HEK293T (cell line): ENCODE measurements around the gene CLDN15.

ENCODE experiments used
- ARNT ChIP-seq: fragments of 450-650 bp; IDR thresholded peaks from 2 replicates; pipeline ENCODE4 v1.6.1; 2017; ENCODE audit warnings: mild to moderate bottlenecking
- BHLHE40 ChIP-seq: fragments of 450-650 bp; IDR thresholded peaks from 2 replicates; pipeline ENCODE4 v1.6.1; 2016; ENCODE audit warnings: mild to moderate bottlenecking, moderate library complexity, borderline replicate concordance
- CTBP1 ChIP-seq: fragments of 450-650 bp; IDR thresholded peaks from 2 replicates; pipeline ENCODE4 v1.6.1; 2016; ENCODE audit warnings: borderline replicate concordance
- FOXA1 ChIP-seq: fragments of 450-650 bp; IDR thresholded peaks from 2 replicates; pipeline ENCODE4 v1.6.1; 2016; ENCODE audit warnings: mild to moderate bottlenecking
- FOXK2 ChIP-seq: fragments of 450-650 bp; IDR thresholded peaks from 2 replicates; pipeline ENCODE4 v1.6.1; 2016; ENCODE audit warnings: mild to moderate bottlenecking
- FOXM1 ChIP-seq: fragments of 450-650 bp; IDR thresholded peaks from 2 replicates; pipeline ENCODE4 v1.6.1; 2017; ENCODE audit warnings: mild to moderate bottlenecking, borderline replicate concordance
- HDGF ChIP-seq: fragments of 450-650 bp; IDR thresholded peaks from 2 replicates; pipeline ENCODE4 v1.6.1; 2017; ENCODE audit warnings: antibody characterized with exemption, borderline replicate concordance
- LEF1 ChIP-seq: fragments of 450-650 bp; IDR thresholded peaks from 2 replicates; pipeline ENCODE4 v1.6.1; 2017; ENCODE audit warnings: mild to moderate bottlenecking, borderline replicate concordance
- NFRKB ChIP-seq: fragments of 450-650 bp; IDR thresholded peaks from 2 replicates; pipeline ENCODE4 v1.6.1; 2016; ENCODE audit warnings: mild to moderate bottlenecking, moderate library complexity
- SP1 ChIP-seq: fragments of 450-650 bp; IDR thresholded peaks from 2 replicates; pipeline ENCODE4 v1.6.1; 2017
- SUZ12 ChIP-seq: fragments of 450-650 bp; IDR thresholded peaks from 2 replicates; pipeline ENCODE4 v1.6.1; 2016; ENCODE audit warnings: mild to moderate bottlenecking
- TARDBP ChIP-seq: fragments of 450-650 bp; IDR thresholded peaks from 2 replicates; pipeline ENCODE4 v1.6.1; 2016

- no peak for TF ChIP-seq FOXM1
- no peak for TF ChIP-seq SUZ12
- no peak for TF ChIP-seq SP1
- TF ChIP-seq CTBP1 = no peak
- no peak for TF ChIP-seq TARDBP
- no peak for TF ChIP-seq BHLHE40
- TF ChIP-seq ARNT = no peak
- no peak for TF ChIP-seq NFRKB
- no peak for TF ChIP-seq HDGF
- TF ChIP-seq FOXK2 = no peak
- TF ChIP-seq LEF1 = no peak
- no peak for TF ChIP-seq FOXA1
These were observed 6.0 kb downstream of the CLDN15 start for GRCh38 chr7:101231644-101232043.
